ENCODE results near the gene ILKAP. TPM values are rescaled to one million over a fixed set of nuclear protein-coding genes. Genes with fewer than 3 reads are reported as not detected.

ILKAP gene
- total RNA-seq, 4 donors from 2014 or later, result 27.2 to 48.0 (median 37.2) TPM

- TF ChIP-seq, protein P1, sequence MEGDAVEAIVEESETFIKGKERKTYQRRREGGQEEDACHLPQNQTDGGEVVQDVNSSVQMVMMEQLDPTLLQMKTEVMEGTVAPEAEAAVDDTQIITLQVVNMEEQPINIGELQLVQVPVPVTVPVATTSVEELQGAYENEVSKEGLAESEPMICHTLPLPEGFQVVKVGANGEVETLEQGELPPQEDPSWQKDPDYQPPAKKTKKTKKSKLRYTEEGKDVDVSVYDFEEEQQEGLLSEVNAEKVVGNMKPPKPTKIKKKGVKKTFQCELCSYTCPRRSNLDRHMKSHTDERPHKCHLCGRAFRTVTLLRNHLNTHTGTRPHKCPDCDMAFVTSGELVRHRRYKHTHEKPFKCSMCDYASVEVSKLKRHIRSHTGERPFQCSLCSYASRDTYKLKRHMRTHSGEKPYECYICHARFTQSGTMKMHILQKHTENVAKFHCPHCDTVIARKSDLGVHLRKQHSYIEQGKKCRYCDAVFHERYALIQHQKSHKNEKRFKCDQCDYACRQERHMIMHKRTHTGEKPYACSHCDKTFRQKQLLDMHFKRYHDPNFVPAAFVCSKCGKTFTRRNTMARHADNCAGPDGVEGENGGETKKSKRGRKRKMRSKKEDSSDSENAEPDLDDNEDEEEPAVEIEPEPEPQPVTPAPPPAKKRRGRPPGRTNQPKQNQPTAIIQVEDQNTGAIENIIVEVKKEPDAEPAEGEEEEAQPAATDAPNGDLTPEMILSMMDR (IDR thresholded peaks at IDR 0.05; ENCODE audit: low read depth), result no peak
Measured at GRCh38 chr2:238239863-238240756, 36.6 kb upstream of the ILKAP start, which contains the start of gene HES6. TSS of gene HES6 (minus strand) at chr2:238240038. CDS start at chr2:238239905, 133 bp downstream.

DNA sequence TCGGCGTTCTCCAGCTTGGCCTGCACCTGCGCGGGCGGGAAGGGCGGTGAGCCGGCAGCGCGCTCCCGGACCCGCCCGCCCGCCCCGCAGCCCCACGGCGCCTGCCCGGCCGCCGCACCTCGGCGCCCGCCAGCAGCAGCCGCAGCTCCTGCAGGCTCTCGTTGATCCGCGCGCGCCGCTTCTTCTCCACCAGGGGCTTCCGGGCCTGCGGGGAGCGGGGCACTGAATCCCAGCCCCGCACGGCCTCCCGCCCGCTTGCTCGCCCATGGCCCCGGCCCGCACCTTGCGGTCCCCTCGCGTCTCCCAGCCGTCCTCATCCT, 36.0 kb upstream of the ILKAP start:
- TF ChIP-seq, protein P1 (IDR thresholded peaks at IDR 0.05; ENCODE audit: low read depth), result no peak

DNA sequence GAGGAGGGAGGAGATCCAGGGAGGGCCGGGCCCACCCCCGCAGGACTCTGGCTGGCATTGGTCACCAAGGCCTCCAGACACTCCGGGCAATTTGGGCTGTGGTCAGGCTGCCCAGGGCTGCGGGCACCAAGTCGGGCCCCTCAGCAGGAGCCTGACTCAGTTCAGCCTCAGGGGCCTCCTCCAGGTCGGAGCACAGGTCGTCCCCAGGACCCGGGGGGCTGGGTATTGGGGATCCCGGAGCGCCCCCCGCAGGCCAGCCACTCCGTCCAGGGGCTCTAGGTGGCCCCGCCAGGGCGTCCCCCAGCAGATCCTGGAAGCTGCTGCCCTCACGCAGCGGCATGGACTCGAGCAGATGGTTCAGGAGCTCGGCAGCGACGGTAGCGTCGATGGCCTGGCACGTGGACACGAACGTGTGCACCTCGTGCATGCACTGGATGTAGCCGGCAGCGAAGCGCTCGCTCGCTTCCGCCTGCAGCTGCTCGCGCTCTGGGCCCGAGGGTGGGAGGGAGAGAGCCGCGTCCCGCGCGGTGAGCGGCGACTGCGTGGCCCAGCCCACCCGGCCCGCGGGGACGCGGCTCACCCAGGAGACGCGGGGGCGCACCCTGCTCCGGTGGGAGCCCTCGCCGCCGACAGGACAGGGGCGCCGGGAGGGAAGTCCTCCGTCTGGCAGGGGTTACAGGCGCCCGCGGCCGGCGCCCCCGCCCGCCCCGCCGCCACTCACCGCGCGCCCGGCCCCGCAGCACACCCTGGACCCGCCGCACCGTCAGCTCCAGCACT, 35.5 kb upstream of the ILKAP start:
- TF ChIP-seq, protein P1 (IDR thresholded peaks at IDR 0.05; ENCODE audit: low read depth), result no peak

DNA sequence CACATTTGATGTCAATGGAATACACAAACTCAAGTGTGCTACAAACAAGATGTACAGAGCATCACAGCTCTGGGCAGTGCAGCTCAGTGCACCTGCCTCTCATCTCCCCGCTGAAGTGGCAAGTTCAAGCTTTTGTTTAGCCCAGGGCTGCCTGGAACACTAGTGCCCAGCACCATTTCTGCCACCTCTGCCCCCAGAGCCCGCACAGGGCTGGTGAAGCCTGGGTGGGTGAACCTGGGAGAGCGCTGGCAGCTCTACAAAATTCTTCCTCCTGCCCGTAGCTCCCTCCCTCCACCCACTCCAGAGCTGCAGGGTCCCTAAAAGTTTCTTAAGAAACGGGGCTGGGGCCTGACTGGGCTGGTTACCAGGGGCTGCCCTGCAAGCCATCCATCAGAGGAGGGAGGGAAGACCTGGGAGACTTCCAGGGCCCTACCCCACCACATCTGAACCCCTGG, 34.8 kb upstream of the ILKAP start:
- TF ChIP-seq, protein P1 (IDR thresholded peaks at IDR 0.05; ENCODE audit: low read depth), result no peak

DNA sequence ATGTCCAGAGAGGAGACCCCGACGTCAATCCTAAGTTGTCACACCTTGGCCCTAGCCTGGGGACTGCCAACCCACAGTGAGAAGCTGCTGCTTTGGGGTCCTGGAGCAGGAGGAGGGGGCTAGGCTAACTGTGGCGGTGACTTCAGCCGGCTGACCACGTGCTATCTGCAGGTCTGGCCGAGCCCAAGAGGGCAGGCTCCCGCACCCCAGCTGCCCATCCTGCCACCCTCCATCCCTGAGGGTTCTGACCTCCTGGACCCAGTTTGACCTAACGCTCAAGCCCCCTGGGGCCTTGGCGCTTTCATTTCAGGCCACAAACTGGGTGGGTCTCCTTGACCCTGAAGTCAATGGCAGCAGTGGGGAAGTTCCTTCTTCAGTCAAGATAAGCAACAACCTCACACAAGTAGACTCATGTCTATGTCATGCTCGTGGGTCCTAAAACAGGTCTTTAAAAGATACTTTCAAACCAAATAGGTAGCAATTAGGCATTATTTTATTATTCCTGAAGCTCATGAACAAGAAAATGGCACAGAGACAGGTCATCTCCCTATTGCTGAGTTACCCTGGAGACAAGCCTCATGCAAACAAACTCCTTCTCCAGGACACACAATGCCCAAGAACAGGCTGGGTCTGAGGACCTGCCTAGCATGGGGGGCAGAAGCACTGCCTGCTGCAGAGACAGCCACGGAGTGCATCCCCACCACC, 34.1 kb upstream of the ILKAP start:
- TF ChIP-seq, protein P1 (IDR thresholded peaks at IDR 0.05; ENCODE audit: low read depth), result no peak

DNA sequence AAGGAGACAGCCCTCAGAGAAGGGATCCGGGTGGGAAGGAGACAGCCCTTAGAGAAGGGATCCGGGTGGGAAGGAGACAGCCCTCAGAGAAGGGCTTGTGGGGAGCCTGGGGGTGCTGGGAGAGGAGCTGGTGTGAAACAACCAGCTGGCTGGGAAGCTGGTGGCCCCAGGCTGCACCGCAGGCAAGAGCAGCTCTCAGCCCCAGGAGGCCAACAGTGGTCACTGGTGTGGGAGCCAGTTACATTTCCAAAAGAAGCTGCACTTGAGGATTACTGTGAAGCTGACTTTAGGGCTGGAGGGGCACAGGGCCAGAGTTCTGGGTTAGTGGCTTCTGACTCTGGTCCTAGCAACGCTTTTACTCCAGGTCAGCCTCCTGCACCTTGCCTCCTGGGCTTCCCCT, 33.1 kb upstream of the ILKAP start:
- TF ChIP-seq, protein P1 (IDR thresholded peaks at IDR 0.05; ENCODE audit: low read depth), result no peak
